Vagina (tissue), 2 donors: ENCODE results near the gene PALM.

Experiments
- CTCF ChIP-seq, 3 experiments: fragments of 450-650 bp in 2 of 3; fragments of 200-600 bp in 1 of 3; sonication (generic) in 1 of 3; IDR thresholded peaks; one replicate each; pipeline ENCODE4 v1.5.1; 2017 to 2019; ENCODE audit warnings: antibody characterized with exemption in 3 of 3, mild to moderate bottlenecking in 2 of 3, moderate library complexity in 2 of 3
- POLR2A ChIP-seq, 2 donors: fragments of 450-650 bp; IDR thresholded peaks; one replicate each; pipeline ENCODE4 v1.6.1; 2017; ENCODE audit warnings: antibody characterized with exemption in 2 of 2, mild to moderate bottlenecking in 2 of 2, moderate library complexity in 2 of 2

GRCh38 chr19:660793-661426, 47.8 kb upstream of the PALM start:
- no peak for TF ChIP-seq POLR2A (IDR thresholded peaks at IDR 0.05)
- TF ChIP-seq CTCF (IDR thresholded peaks at IDR 0.05): no peak
